ENCODE data around the gene PHEX. TPM values are rescaled to one million over a fixed set of nuclear protein-coding genes. Genes with fewer than 3 reads are reported as not detected.

PHEX gene
- total and polyA plus RNA-seq, 5 experiments from 2014 or later, result 0.18 to 0.19 TPM; not detected in 3

DNA sequence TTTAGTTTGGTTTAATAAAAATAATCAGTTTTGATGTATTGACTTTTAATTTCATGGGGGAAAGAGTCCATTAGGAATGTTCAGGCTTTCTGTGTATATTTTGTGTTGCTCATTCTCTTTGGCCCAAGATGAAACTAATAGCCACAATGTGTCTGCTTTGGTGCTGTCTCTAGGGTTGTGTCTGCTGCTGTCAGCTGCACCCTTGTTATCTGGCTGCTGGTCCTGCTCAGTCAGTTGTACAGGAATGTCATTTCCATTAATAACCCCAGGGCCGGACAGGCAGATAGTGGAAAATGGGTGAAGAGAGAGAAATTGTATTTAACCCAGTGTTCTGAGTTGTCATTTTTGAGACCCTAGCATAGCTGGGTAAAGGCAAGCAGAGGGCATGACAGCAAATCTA is 115.1 kb downstream of the PHEX start:
- H3K36me3 Mint-ChIP-seq, result no peaks in the 10 kb centered on the region
- no peak overlapping the region for H3K4me3 Mint-ChIP-seq
- ATAC-seq (no peak), DNase-seq (no peak)
- H3K27ac Mint-ChIP-seq, result no peak overlapping the region
- H3K27me3 Mint-ChIP-seq, result peaks cover 0 to 2% (median 0%) of the 10 kb centered on the region in 5 donors
- POLR2A ChIA-PET, result no interaction called here
- H3K9me3 Mint-ChIP-seq, result no peaks in the 10 kb centered on the region
- H3K4me1 Mint-ChIP-seq, result no peaks in the 10 kb centered on the region

DNA sequence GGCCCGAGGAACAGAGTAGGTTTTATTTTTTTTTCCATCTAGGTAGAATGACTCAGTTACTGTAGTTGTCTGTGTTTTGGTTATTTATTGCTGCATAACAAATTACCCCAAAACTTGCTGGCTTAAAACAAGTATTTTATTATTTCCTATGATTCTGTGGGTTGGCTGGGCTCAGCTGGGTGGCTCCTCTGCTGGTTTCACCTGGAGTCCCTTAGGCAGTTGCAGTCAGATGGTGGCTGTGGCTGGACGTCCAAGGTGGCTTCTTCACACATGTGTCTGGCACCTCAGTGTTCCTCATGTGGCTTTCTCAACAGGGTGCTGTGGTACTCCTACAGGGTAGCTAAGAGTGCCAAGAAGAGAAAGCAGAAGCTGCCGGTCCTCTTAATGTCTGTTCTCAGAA is 115.8 kb downstream of the PHEX start:
- no peak for DNase-seq
- no peak for ATAC-seq
- Mint-ChIP-seq H3K4me3 (no peak overlapping the region), H3K27me3 (peaks cover 0 to 2% (median 0%) of the 10 kb centered on the region in 5 donors), H3K9me3 (no peaks in the 10 kb centered on the region), H3K27ac (no peak overlapping the region), H3K36me3 (no peaks in the 10 kb centered on the region), H3K4me1 (no peaks in the 10 kb centered on the region)
- POLR2A ChIA-PET, result no interaction called here

GRCh38 chrX:22148565-22148964 is 116.4 kb downstream of the PHEX start:
- no peaks in the 10 kb centered on the region for H3K9me3 Mint-ChIP-seq
- POLR2A ChIA-PET, result no interaction called here
- no peak overlapping the region for H3K4me3 Mint-ChIP-seq
- no peaks in the 10 kb centered on the region for H3K36me3 Mint-ChIP-seq
- peaks cover 0 to 2% (median 0%) of the 10 kb centered on the region in 5 donors for H3K27me3 Mint-ChIP-seq
- no peak for DNase-seq
- ATAC-seq, result no peak
- H3K27ac Mint-ChIP-seq, result no peak overlapping the region
- H3K4me1 Mint-ChIP-seq, result no peaks in the 10 kb centered on the region

- no peaks in the 10 kb centered on the region for H3K9me3 Mint-ChIP-seq
- no peak overlapping the region for H3K27ac Mint-ChIP-seq
- no peak overlapping the region for H3K4me3 Mint-ChIP-seq
- no peak for DNase-seq
- no peaks in the 10 kb centered on the region for H3K4me1 Mint-ChIP-seq
- no peak for ATAC-seq
- no peaks in the 10 kb centered on the region for H3K36me3 Mint-ChIP-seq
- POLR2A ChIA-PET, result no interaction called here
- H3K27me3 Mint-ChIP-seq, result no peaks in the 10 kb centered on the region
These were observed 118.2 kb downstream of the PHEX start for GRCh38 chrX:22150371-22150770.

DNA sequence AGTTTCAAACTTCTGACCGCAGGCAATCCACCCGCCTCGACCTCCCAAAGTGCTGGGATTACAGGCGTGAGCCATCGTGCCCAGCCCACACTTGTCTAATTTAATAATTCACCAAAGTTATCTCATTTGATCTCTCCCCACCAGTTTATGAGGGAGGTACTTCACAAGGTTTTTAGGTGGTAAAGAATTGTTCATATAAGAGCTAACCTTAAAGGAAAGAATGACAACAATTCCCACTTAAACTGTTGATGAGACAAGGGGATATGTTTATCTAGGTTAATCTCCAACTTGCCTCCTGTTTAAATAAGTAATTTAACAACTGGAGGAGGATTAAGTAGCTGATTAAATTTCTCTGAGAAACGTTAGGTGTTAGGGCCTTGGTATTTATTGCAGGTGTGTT is 123.0 kb downstream of the PHEX start:
- H3K4me1 Mint-ChIP-seq, result no peaks in the 10 kb centered on the region
- peaks cover 0 to 2% (median 0%) of the 10 kb centered on the region in 5 donors for H3K27me3 Mint-ChIP-seq
- H3K4me3 Mint-ChIP-seq, result no peak overlapping the region
- POLR2A ChIA-PET, result no interaction called here
- ATAC-seq (no peak), DNase-seq (no peak)
- no peak overlapping the region for H3K27ac Mint-ChIP-seq
- H3K9me3 Mint-ChIP-seq, result no peaks in the 10 kb centered on the region
- no peaks in the 10 kb centered on the region for H3K36me3 Mint-ChIP-seq

DNA sequence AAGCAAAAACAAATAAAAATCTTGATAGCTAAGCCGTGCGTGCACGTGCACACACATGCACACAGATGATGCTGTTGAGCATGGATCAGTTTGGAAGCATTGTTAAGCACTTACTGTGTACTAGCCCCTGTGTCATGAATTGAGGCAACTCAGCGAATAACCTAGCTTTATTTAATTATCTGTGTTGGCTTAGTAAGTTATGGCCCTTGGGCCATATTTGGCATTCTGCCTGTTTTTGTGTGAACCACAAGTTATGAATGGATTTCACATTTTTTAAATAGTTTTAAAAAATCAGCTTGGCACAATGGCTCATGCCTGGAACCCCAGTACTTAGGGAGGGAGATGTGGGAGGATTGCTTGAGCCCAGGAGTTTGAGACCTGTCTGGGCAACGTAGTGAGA is 126.9 kb downstream of the PHEX start:
- no peak for ATAC-seq
- H3K4me3 Mint-ChIP-seq, result no peak overlapping the region
- H3K4me1 Mint-ChIP-seq, result no peaks in the 10 kb centered on the region
- H3K27ac Mint-ChIP-seq, result no peak overlapping the region
- no peak for DNase-seq
- POLR2A ChIA-PET, result no interaction called here
- no peaks in the 10 kb centered on the region for H3K36me3 Mint-ChIP-seq
- peaks cover 0 to 2% (median 0%) of the 10 kb centered on the region in 5 donors for H3K27me3 Mint-ChIP-seq
- peaks cover 0 to 1% (median 0%) of the 10 kb centered on the region in 9 donors for H3K9me3 Mint-ChIP-seq

DNA sequence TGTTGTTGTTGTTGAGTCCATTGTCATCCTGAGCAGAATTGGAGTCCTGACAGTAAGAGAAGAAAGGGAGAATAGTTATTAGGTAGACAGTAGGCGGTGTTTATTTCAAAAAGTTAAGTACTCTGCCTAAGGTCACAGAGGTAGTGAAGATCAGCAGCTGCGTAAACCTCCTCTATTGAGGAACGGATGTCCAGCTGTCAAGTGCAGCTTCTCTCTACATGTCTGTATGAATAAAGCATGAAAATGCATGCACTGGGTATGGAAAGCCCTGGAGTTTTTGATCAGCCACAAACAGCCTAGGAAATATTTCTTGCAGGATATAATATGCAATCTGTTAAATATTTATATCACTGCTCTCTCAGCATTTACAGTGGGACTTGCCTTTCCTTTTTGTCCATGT is 131.2 kb downstream of the PHEX start:
- H3K9me3 Mint-ChIP-seq, result peaks cover 0 to 2% (median 0%) of the 10 kb centered on the region in 9 donors
- POLR2A ChIA-PET, result no interaction called here
- H3K4me1 Mint-ChIP-seq, result no peaks in the 10 kb centered on the region
- ATAC-seq, result no peak
- peaks cover 0 to 2% (median 0%) of the 10 kb centered on the region in 5 donors for H3K27me3 Mint-ChIP-seq
- no peaks in the 10 kb centered on the region for H3K36me3 Mint-ChIP-seq
- no peak overlapping the region for H3K27ac Mint-ChIP-seq
- no peak for DNase-seq
- H3K4me3 Mint-ChIP-seq, result no peak overlapping the region

DNA sequence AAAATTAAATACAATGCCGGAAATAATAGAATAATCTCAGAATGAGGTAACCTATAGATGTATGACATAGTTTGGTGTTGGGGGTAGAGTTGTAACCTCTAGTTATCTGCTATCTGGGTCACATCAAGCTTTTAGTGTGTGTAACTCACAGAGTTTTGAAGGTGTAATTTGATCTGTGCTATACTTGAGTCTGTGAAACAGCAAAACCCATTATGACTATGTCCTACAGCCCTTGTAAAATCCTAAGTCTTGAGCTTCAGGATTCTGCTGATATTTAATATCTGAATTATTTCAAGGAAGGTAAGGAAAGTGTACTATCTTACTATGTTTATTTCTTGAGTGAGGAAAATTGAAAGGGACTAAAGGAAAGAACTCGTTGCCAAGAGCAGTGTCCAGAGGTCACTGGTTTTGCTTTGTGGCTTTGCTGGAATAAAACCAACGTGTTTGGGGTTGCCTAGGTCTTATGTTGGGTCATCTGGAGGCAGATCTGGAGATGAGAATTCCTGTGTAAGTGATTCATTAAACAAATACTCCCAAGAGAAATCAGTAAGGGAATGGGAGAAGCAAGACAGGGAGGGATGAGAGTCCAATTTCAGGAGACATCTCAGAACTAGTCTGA is 132.8 kb downstream of the PHEX start:
- DNase-seq, result no peak
- Mint-ChIP-seq H3K27me3 (peaks cover 0 to 2% (median 0%) of the 10 kb centered on the region in 5 donors), H3K27ac (no peak overlapping the region), H3K9me3 (peaks cover 0 to 2% (median 0%) of the 10 kb centered on the region in 9 donors), H3K4me3 (no peak overlapping the region), H3K36me3 (no peaks in the 10 kb centered on the region), H3K4me1 (no peaks in the 10 kb centered on the region)
- POLR2A ChIA-PET, result no interaction called here
- ATAC-seq, result no peak

DNA sequence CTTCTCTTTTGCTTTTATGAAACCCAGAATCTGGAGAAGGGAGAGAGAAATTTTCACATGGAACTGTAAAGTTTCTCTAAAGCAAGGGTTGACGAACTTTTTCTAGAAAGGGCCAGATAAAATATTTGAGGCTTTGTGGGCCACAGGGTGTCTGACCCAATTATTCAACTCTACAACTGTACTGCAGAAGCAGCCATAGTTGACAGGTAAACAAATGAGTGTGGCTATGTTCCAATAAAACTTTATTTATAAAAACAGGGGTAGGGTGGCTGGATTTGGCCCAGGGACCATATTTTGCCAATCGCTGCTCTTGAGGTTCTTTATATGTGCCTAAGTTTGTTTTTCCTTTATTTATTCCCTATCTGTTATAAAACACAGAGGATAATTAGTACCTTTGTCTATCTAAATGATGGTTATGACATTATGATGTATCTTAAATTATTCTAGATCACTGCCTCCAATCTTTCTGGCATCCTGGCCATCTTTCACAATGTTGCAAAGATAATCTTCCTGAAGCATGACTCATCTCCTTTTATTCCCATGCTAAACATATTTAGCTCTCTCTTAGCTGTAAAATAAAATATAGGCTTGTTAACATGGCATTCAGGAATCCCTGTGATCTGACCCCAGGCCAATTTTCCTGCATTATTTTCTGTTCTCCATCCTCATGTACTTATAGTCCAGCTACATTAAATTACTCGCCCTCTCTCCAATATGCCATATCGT is 133.8 kb downstream of the PHEX start:
- Mint-ChIP-seq H3K27me3 (peaks cover 0 to 3% (median 0%) of the 10 kb centered on the region in 5 donors), H3K4me3 (no peak overlapping the region), H3K27ac (no peak overlapping the region), H3K9me3 (peaks cover 0 to 2% (median 0%) of the 10 kb centered on the region in 9 donors), H3K36me3 (no peaks in the 10 kb centered on the region), H3K4me1 (no peaks in the 10 kb centered on the region)
- POLR2A ChIA-PET, result no interaction called here
- no peak for DNase-seq
- no peak for ATAC-seq

DNA sequence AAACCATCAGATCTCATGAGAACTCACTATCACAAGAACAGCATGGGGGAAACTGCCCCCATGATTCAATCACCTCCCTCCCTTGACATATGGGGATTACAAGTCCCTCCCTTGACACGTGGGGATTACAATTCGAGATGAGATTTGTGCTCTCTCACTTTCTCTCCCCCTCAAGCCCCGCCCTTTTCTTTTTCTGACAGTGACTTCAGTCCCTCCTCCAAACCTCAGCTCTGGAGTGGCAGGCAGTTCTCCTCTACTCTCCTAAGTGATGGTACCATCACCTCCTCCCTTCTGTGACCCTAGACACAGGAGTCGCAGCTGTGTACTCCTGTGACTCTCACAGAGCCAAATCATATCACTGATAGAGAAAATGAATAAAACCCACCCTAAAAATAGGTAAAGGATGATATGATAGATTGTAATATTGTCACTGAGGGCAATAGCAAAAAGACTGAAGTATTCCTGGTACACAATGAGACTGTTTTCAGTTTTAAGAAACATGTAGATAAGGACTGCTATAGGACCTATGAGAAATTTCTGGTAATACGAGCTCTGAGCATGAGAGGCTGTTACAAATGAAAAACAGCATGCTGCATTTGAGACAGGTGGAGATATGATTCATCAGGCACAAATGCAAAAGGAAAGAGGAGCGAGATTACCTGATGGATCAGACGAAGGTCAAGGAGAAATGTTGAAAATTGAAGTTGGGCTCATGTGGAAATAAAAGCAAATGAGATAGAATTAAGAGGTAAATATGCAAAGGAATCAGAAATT is 139.3 kb downstream of the PHEX start:
- H3K4me3 Mint-ChIP-seq, result no peak overlapping the region
- no peaks in the 10 kb centered on the region for H3K36me3 Mint-ChIP-seq
- H3K9me3 Mint-ChIP-seq, result no peaks in the 10 kb centered on the region
- DNase-seq, result no peak
- H3K4me1 Mint-ChIP-seq, result no peaks in the 10 kb centered on the region
- POLR2A ChIA-PET, result no interaction called here
- peak overlapping the region in 1 of 10 donors; percentile 24 for H3K27ac Mint-ChIP-seq
- ATAC-seq, result no peak
- H3K27me3 Mint-ChIP-seq, result peaks cover 0 to 9% (median 4%) of the 10 kb centered on the region in 5 donors

DNA sequence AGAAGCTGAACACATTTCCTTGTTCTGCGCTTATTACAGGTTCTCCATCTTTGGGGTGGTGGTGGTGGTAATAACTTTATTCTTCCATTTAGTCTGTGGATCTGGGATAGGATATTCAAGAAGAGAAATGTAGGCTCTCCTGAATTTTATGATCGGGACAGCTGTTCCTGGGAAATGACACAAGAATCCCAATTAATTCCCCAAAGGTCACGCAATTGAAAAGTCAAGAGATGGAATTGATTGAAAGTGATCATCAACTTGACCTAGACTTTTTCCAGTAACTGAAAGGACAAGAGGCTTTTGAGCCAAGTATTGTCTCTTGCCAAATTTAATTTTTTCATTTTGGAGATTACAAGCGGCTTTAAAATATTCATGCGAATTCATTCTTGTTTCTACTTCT is 141.8 kb downstream of the PHEX start:
- Mint-ChIP-seq H3K4me1 (no peaks in the 10 kb centered on the region), H3K9me3 (no peaks in the 10 kb centered on the region), H3K27ac (no peak overlapping the region), H3K4me3 (no peak overlapping the region), H3K36me3 (no peaks in the 10 kb centered on the region), H3K27me3 (peaks cover 0 to 9% (median 3%) of the 10 kb centered on the region in 5 donors)
- DNase-seq (no peak), ATAC-seq (no peak)
- POLR2A ChIA-PET, result no interaction called here

DNA sequence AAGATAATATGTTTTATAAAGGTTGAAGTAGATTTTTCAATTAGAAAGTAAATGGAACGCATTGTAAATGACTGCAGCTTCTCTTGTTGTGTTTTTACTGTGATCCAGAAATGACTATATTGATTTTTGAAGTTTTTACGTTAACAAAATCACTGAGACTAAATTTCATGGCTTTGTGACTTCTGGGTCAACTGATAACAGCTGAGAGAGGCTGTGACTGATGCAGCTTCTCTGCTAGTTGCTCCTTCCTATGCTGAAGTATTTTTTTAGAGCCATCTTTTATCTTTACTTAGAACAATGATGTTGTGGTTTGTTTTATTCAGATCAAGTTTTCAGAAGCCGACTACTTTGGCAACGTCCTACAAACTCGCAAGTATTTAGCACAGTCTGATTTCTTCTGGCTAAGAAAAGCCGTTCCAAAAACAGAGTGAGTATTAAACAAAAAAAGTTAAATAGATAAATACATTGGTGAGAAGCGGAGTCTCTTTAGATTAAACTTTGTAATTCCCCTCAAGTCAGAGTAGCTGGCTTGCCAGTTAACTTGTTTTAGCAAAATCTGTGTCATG is 145.9 kb downstream of the PHEX start:
- Mint-ChIP-seq H3K27me3 (no peaks in the 10 kb centered on the region), H3K9me3 (peaks cover 0 to 14% (median 0%) of the 10 kb centered on the region in 9 donors), H3K36me3 (peaks cover 0 to 8% (median 0%) of the 10 kb centered on the region in 3 donors), H3K27ac (peak overlapping the region in 2 of 10 donors; percentile 63 to 68), H3K4me1 (no peaks in the 10 kb centered on the region), H3K4me3 (no peak overlapping the region)
- ATAC-seq (no peak), DNase-seq (no peak)
- POLR2A ChIA-PET, result no interaction called here

- POLR2A ChIA-PET, result no interaction called here
- peaks cover 0 to 1% (median 0%) of the 10 kb centered on the region in 5 donors for H3K27me3 Mint-ChIP-seq
- no peak overlapping the region for H3K27ac Mint-ChIP-seq
- H3K9me3 Mint-ChIP-seq, result peaks cover 0 to 14% (median 0%) of the 10 kb centered on the region in 9 donors
- no peak for DNase-seq
- peaks cover 0 to 8% (median 0%) of the 10 kb centered on the region in 3 donors for H3K36me3 Mint-ChIP-seq
- H3K4me1 Mint-ChIP-seq, result no peaks in the 10 kb centered on the region
- H3K4me3 Mint-ChIP-seq, result no peak overlapping the region
- no peak for ATAC-seq
These were observed 152.0 kb downstream of the PHEX start for GRCh38 chrX:22184096-22184495.
